ENCODE results near the gene CAPZA1. TPM values are rescaled to one million over a fixed set of nuclear protein-coding genes. Genes with fewer than 3 reads are reported as not detected.
A peak's percentile ranks its signal among the peaks of the same experiment; 100 is the strongest.

The CAPZA1 gene
- polyA plus RNA-seq (2013, experiment 1 of 2): 93.9 TPM
- polyA plus RNA-seq (2013, experiment 2 of 2): 95.2 TPM

- peaks cover 11% of the 10 kb centered on the region; the same call in 1 of the 2 replicates for H3K4me1 ChIP-seq (ENCODE audit: insufficient read depth, low read length)
- WGBS: under 1% methylated on average over 49 of the region's 50 CpGs
- peaks cover 17% of the 10 kb centered on the region for H3K36me3 ChIP-seq (ENCODE audit: insufficient read depth, low read length)
- peak within 1 kb of the TSS; percentile 92 for H3K4me3 ChIP-seq (ENCODE audit: low read length)
- no peaks in the 10 kb centered on the region for H3K27me3 ChIP-seq (ENCODE audit: insufficient read depth, low read length)
- H3K27ac ChIP-seq (ENCODE audit: low read depth, low read length): peak within 1 kb of the TSS; percentile 96
- H3K9me3 ChIP-seq (ENCODE audit: insufficient read depth, low read depth, low read length): no peaks in the 10 kb centered on the region
- peak within 1 kb of the TSS; percentile 95 for H3K9ac ChIP-seq (ENCODE audit: low read depth, low read length)
Observed at GRCh38 chr1:112619518-112620376, at the start of gene CAPZA1. CAPZA1 (plus strand) TSS chr1:112619832; CDS start chr1:112619845, 13 bp downstream.

GRCh38 chr1:112575154-112575804 lies 44.4 kb upstream of the CAPZA1 start:
- no peaks in the 10 kb centered on the region for H3K27me3 ChIP-seq (ENCODE audit: insufficient read depth, low read length)
- 98% methylated on average over 8 of the region's 8 CpGs for WGBS
- H3K4me1 ChIP-seq (ENCODE audit: insufficient read depth, low read length): no peaks in the 10 kb centered on the region
- H3K9me3 ChIP-seq (ENCODE audit: insufficient read depth, low read depth, low read length): 0 out of 2 replicates have a peak, but pooled peaks cover 4% of the 10 kb centered on the region
- no peak overlapping the region for H3K27ac ChIP-seq (ENCODE audit: low read depth, low read length)
- H3K36me3 ChIP-seq (ENCODE audit: insufficient read depth, low read length): peaks cover 48% of the 10 kb centered on the region
- H3K9ac ChIP-seq (ENCODE audit: low read depth, low read length): no peak overlapping the region
- no peak overlapping the region for H3K4me3 ChIP-seq (ENCODE audit: low read length)

DNA sequence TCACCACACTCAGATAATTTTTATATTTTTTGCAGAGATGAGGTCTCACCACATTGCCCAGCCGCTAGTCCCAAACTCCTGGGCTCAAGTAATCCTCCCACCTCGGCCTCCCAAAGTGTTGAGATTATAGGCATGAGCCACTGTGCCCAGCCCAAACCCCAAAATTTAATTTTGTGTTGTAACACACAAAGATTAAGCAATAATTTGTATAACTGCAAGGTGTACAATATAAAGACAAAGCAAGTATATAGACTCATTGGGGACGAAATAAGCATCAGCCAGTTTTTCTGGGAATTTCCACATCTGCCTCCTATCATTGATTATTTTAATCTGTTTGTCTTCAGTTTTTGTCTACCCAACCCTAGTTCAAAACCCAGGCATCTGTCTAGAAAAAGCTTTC lies 43.4 kb upstream of the CAPZA1 start:
- Histone ChIP-seq H3K36me3 (ENCODE audit: insufficient read depth, low read length) (peaks cover 53% of the 10 kb centered on the region), H3K4me1 (ENCODE audit: insufficient read depth, low read length) (no peaks in the 10 kb centered on the region), H3K9me3 (ENCODE audit: insufficient read depth, low read depth, low read length) (0 out of 2 replicates have a peak, but pooled peaks cover 4% of the 10 kb centered on the region), H3K27ac (ENCODE audit: low read depth, low read length) (no peak overlapping the region), H3K4me3 (ENCODE audit: low read length) (no peak overlapping the region), H3K27me3 (ENCODE audit: insufficient read depth, low read length) (no peaks in the 10 kb centered on the region), H3K9ac (ENCODE audit: low read depth, low read length) (no peak overlapping the region)
- WGBS: 93% methylated on average over 3 of the region's 3 CpGs

GRCh38 chr1:112579801-112580510 lies 39.7 kb upstream of the CAPZA1 start:
- H3K9me3 ChIP-seq (ENCODE audit: insufficient read depth, low read depth, low read length): 0 out of 2 replicates have a peak, but pooled peaks cover 4% of the 10 kb centered on the region
- WGBS: over 99% methylated on average over 5 of the region's 5 CpGs
- H3K36me3 ChIP-seq (ENCODE audit: insufficient read depth, low read length): peaks cover 53% of the 10 kb centered on the region
- no peak overlapping the region for H3K4me3 ChIP-seq (ENCODE audit: low read length)
- H3K27me3 ChIP-seq (ENCODE audit: insufficient read depth, low read length): no peaks in the 10 kb centered on the region
- no peaks in the 10 kb centered on the region for H3K4me1 ChIP-seq (ENCODE audit: insufficient read depth, low read length)
- no peak overlapping the region for H3K27ac ChIP-seq (ENCODE audit: low read depth, low read length)
- H3K9ac ChIP-seq (ENCODE audit: low read depth, low read length): no peak overlapping the region

GRCh38 chr1:112581586-112582192 lies 37.9 kb upstream of the CAPZA1 start:
- Histone ChIP-seq H3K9me3 (ENCODE audit: insufficient read depth, low read depth, low read length) (no peaks in the 10 kb centered on the region), H3K27ac (ENCODE audit: low read depth, low read length) (no peak overlapping the region), H3K4me3 (ENCODE audit: low read length) (no peak overlapping the region), H3K36me3 (ENCODE audit: insufficient read depth, low read length) (peaks cover 37% of the 10 kb centered on the region), H3K4me1 (ENCODE audit: insufficient read depth, low read length) (no peaks in the 10 kb centered on the region), H3K9ac (ENCODE audit: low read depth, low read length) (no peak overlapping the region), H3K27me3 (ENCODE audit: insufficient read depth, low read length) (no peaks in the 10 kb centered on the region)

GRCh38 chr1:112583366-112583765 lies 36.3 kb upstream of the CAPZA1 start:
- H3K4me1 ChIP-seq (ENCODE audit: insufficient read depth, low read length): no peaks in the 10 kb centered on the region
- peaks cover 29% of the 10 kb centered on the region for H3K36me3 ChIP-seq (ENCODE audit: insufficient read depth, low read length)
- no peaks in the 10 kb centered on the region for H3K27me3 ChIP-seq (ENCODE audit: insufficient read depth, low read length)
- no peak overlapping the region for H3K27ac ChIP-seq (ENCODE audit: low read depth, low read length)
- H3K9me3 ChIP-seq (ENCODE audit: insufficient read depth, low read depth, low read length): peaks cover 7% of the 10 kb centered on the region; the same call in 1 of the 2 replicates
- no peak overlapping the region for H3K4me3 ChIP-seq (ENCODE audit: low read length)
- H3K9ac ChIP-seq (ENCODE audit: low read depth, low read length): no peak overlapping the region

DNA sequence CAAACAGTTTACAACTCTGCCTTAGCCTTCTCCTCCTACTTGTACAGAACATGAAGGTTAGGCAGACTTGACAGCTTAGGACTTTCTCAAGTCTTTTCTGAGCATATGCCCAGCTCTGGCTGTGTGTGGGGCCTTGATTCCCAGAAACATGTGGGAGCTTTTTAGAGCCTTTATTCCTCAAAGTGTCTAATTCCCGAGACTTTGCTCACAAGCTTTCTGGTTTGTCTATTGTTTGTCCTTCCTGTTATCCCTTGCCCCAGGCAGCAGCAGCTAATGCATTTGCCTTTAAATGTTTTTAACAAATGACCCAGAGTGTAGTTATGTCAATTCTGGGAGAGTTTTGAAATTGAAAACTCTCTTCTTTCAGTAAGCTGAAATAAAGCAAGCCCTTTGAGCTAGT lies 29.9 kb upstream of the CAPZA1 start:
- WGBS: 100% methylated on average over 1 of the region's 1 CpG
- H3K9me3 ChIP-seq (ENCODE audit: insufficient read depth, low read depth, low read length): peaks cover 13% of the 10 kb centered on the region; the same call in 1 of the 2 replicates
- no peak overlapping the region for H3K27ac ChIP-seq (ENCODE audit: low read depth, low read length)
- no peaks in the 10 kb centered on the region for H3K4me1 ChIP-seq (ENCODE audit: insufficient read depth, low read length)
- H3K36me3 ChIP-seq (ENCODE audit: insufficient read depth, low read length): peaks cover 55% of the 10 kb centered on the region
- H3K9ac ChIP-seq (ENCODE audit: low read depth, low read length): no peak overlapping the region
- no peak overlapping the region for H3K4me3 ChIP-seq (ENCODE audit: low read length)
- no peaks in the 10 kb centered on the region for H3K27me3 ChIP-seq (ENCODE audit: insufficient read depth, low read length)

DNA sequence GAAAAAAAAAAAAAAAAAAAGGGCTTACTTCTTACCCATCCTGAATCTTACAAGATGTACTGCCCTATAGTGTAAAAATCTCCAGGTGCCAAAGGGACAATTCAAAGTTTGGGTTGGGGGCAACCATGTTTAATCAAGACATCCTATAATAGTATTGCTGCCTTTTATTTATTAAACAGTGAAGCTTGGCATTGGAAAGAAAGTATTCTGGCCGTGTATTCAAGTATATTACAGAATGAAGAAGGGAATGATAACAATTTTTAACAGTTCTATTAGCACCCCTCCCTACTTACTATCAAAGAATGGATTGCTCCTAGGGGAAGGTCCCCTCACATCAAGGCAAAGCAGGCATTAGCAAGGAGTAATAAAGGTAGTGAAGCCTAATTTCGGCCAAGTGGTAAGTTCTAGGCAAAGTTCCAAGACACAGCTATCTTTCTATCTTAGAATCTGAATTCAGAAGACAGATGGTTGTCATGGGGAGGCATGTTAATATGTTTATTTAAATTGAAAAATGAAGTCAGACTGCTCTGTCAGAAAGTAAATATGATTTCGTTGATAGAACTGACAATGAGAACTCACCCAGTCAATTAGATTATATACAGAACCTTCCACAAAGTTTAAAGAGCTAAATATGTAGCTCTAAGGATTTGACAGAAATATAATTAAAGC lies 25.3 kb upstream of the CAPZA1 start:
- H3K4me1 ChIP-seq (ENCODE audit: insufficient read depth, low read length): no peaks in the 10 kb centered on the region
- peaks cover 77% of the 10 kb centered on the region for H3K36me3 ChIP-seq (ENCODE audit: insufficient read depth, low read length)
- no peak overlapping the region for H3K27ac ChIP-seq (ENCODE audit: low read depth, low read length)
- no peaks in the 10 kb centered on the region for H3K27me3 ChIP-seq (ENCODE audit: insufficient read depth, low read length)
- H3K9me3 ChIP-seq (ENCODE audit: insufficient read depth, low read depth, low read length): peaks cover 5% of the 10 kb centered on the region; the same call in 1 of the 2 replicates
- 79% methylated on average over 1 of the region's 3 CpGs for WGBS
- no peak overlapping the region for H3K9ac ChIP-seq (ENCODE audit: low read depth, low read length)
- no peak overlapping the region for H3K4me3 ChIP-seq (ENCODE audit: low read length)

- Histone ChIP-seq H3K27ac (ENCODE audit: low read depth, low read length) (no peak overlapping the region), H3K9me3 (ENCODE audit: insufficient read depth, low read depth, low read length) (no peaks in the 10 kb centered on the region), H3K36me3 (ENCODE audit: insufficient read depth, low read length) (peaks cover 74% of the 10 kb centered on the region), H3K4me3 (ENCODE audit: low read length) (no peak overlapping the region), H3K27me3 (ENCODE audit: insufficient read depth, low read length) (no peaks in the 10 kb centered on the region), H3K9ac (ENCODE audit: low read depth, low read length) (no peak overlapping the region), H3K4me1 (ENCODE audit: insufficient read depth, low read length) (no peaks in the 10 kb centered on the region)
- WGBS: 100% methylated on average over 1 of the region's 4 CpGs
Observed at GRCh38 chr1:112599477-112599876, 20.2 kb upstream of the CAPZA1 start.

DNA sequence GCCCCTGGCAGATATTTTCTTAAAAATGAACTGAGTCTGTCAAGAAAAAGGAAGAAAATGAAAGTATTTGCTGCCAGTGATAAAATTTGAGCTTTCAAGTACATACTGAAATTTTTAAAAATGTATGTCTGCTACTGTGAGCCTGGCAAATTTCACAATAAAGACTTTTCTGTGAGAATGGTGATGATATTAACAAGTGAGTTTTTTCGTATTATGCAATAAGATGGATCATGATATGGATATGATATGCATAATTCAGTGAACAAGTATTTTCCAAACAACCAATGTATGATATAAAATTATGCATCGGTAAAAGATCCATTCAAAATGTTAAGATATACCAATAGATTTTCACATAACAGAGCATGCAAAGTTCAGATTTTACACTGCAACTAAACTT lies 16.6 kb upstream of the CAPZA1 start:
- Histone ChIP-seq H3K27me3 (ENCODE audit: insufficient read depth, low read length) (no peaks in the 10 kb centered on the region), H3K4me1 (ENCODE audit: insufficient read depth, low read length) (no peaks in the 10 kb centered on the region), H3K36me3 (ENCODE audit: insufficient read depth, low read length) (peaks cover 64% of the 10 kb centered on the region), H3K27ac (ENCODE audit: low read depth, low read length) (no peak overlapping the region), H3K9me3 (ENCODE audit: insufficient read depth, low read depth, low read length) (no peaks in the 10 kb centered on the region), H3K4me3 (ENCODE audit: low read length) (no peak overlapping the region), H3K9ac (ENCODE audit: low read depth, low read length) (no peak overlapping the region)
- 92% methylated on average over 1 of the region's 2 CpGs for WGBS
